SK-N-SH treated with all-trans-retinoic acid at 6 μM for 48 hours (cell line): ENCODE data around the gene HACD1.

Experiments
- ATAC-seq: fragments of 200-7000 bp; cut with Tn5 transposase; 3 replicates; pipeline ENCODE4 v1.9.1; 2020; ENCODE audit warnings: mild to moderate bottlenecking, moderate library complexity
- ARNTL ChIP-seq: fragments of 450-650 bp; formaldehyde crosslinking; IDR thresholded peaks from 2 replicates; pipeline ENCODE4 v1.5.0; 2020; ENCODE audit warnings: low read depth, mild to moderate bottlenecking, moderate library complexity, borderline replicate concordance
- BACH2 ChIP-seq: fragments of 250-450 bp; sonication (Bioruptor Pico); IDR thresholded peaks from 2 replicates; pipeline ENCODE4 v1.9.0; 2021; ENCODE audit warnings: mild to moderate bottlenecking, borderline replicate concordance
- CREB5 ChIP-seq: fragments of 250-450 bp; sonication (Bioruptor Pico); IDR thresholded peaks from 2 replicates; pipeline ENCODE4 v1.5.1; 2020; ENCODE audit warnings: low read depth, mild to moderate bottlenecking, moderate library complexity
- CSDC2 ChIP-seq: fragments of 250-450 bp; sonication (Bioruptor Pico); IDR thresholded peaks from 2 replicates; pipeline ENCODE4 v1.5.0; 2020; ENCODE audit warnings: mild to moderate bottlenecking, moderate library complexity
- CSRNP3 ChIP-seq: fragments of 250-450 bp; sonication (Bioruptor Pico); IDR thresholded peaks from 2 replicates; pipeline ENCODE4 v1.5.1; 2021; ENCODE audit warnings: mild to moderate bottlenecking, moderate library complexity
- ESRRG ChIP-seq: fragments of 250-450 bp; sonication (Bioruptor Pico); IDR thresholded peaks from 2 replicates; pipeline ENCODE4 v1.6.1; 2021; ENCODE audit warnings: mild to moderate bottlenecking
- GLIS3 ChIP-seq: fragments of 250-450 bp; sonication (Bioruptor Pico); IDR thresholded peaks from 2 replicates; pipeline ENCODE4 v1.5.0; 2020; ENCODE audit warnings: mild to moderate bottlenecking, moderate library complexity
- OSR1 ChIP-seq: fragments of 250-450 bp; sonication (Bioruptor Pico); IDR thresholded peaks from 2 replicates; pipeline ENCODE4 v1.8.0; 2022; ENCODE audit warnings: moderate library complexity, mild to moderate bottlenecking, inconsistent platforms
- PATZ1 ChIP-seq: fragments of 250-450 bp; sonication (Bioruptor Pico); IDR thresholded peaks from 2 replicates; pipeline ENCODE4 v1.8.0; 2020; ENCODE audit warnings: mild to moderate bottlenecking, moderate library complexity, borderline replicate concordance
- PPARA ChIP-seq: fragments of 250-450 bp; sonication (Bioruptor Pico); IDR thresholded peaks from 2 replicates; pipeline ENCODE4 v1.5.0; 2020; ENCODE audit warnings: mild to moderate bottlenecking, borderline replicate concordance
- RARB ChIP-seq: fragments of 250-450 bp; sonication (Bioruptor Pico); IDR thresholded peaks from 2 replicates; pipeline ENCODE4 v1.8.0; 2021; ENCODE audit warnings: mild to moderate bottlenecking, moderate library complexity
- TCF4 ChIP-seq: fragments of 250-450 bp; sonication (Bioruptor Pico); IDR thresholded peaks from 2 replicates; pipeline ENCODE4 v1.8.0; 2021; ENCODE audit warnings: mild to moderate bottlenecking, moderate library complexity, borderline replicate concordance
- TOX ChIP-seq: fragments of 250-450 bp; sonication (Bioruptor Pico); IDR thresholded peaks from 2 replicates; pipeline ENCODE4 v1.8.0; 2021; ENCODE audit warnings: mild to moderate bottlenecking, moderate library complexity, borderline replicate concordance
- TSHZ2 ChIP-seq: fragments of 250-450 bp; sonication (Bioruptor Pico); IDR thresholded peaks from 2 replicates; pipeline ENCODE4 v1.5.0; 2020; ENCODE audit warnings: mild to moderate bottlenecking, moderate library complexity
- ZC3H10 ChIP-seq: fragments of 250-450 bp; sonication (Bioruptor Pico); IDR thresholded peaks from 2 replicates; pipeline ENCODE4 v1.5.1; 2021; ENCODE audit warnings: mild to moderate bottlenecking, moderate library complexity
- ZFP3 ChIP-seq: fragments of 250-450 bp; sonication (Bioruptor Pico); IDR thresholded peaks from 2 replicates; pipeline ENCODE4 v1.5.0; 2020; ENCODE audit warnings: mild to moderate bottlenecking, moderate library complexity
- ZFP30 ChIP-seq: fragments of 450-650 bp; formaldehyde crosslinking; IDR thresholded peaks from 2 replicates; pipeline ENCODE4 v1.5.0; 2022; ENCODE audit warnings: mild to moderate bottlenecking, moderate library complexity
- ZNF565 ChIP-seq: fragments of 450-650 bp; formaldehyde crosslinking; conservative IDR thresholded peaks from 2 replicates; pipeline ENCODE4 v1.5.0; 2020; ENCODE audit warnings: low read depth, mild to moderate bottlenecking, moderate library complexity
- ZNF70 ChIP-seq: fragments of 450-650 bp; formaldehyde crosslinking; IDR thresholded peaks from 2 replicates; pipeline ENCODE4 v1.5.0; 2020; ENCODE audit warnings: mild to moderate bottlenecking, moderate library complexity
- ZNF8 ChIP-seq: fragments of 450-650 bp; formaldehyde crosslinking; IDR thresholded peaks from 2 replicates; pipeline ENCODE4 v1.5.0; 2020; ENCODE audit warnings: mild to moderate bottlenecking, moderate library complexity

HACD1 gene

GRCh38 chr10:17609523-17610079 lies 7.6 kb downstream of the HACD1 start:
- ATAC-seq = no peak
- no peak for TF ChIP-seq TSHZ2 (CRISPR knock-in tag)
- TF ChIP-seq PATZ1 = no peak
- TF ChIP-seq, all 23 proteins: peak for 0

GRCh38 chr10:17607603-17608332 lies 9.4 kb downstream of the HACD1 start:
- TF ChIP-seq PATZ1 (no peak), ZNF70 (CRISPR knock-in tag) (no peak), ZNF565 (CRISPR knock-in tag) (no peak), CSDC2 (CRISPR knock-in tag) (no peak), GLIS3 (CRISPR knock-in tag) (no peak), TOX (CRISPR knock-in tag) (no peak), CREB5 (CRISPR knock-in tag) (no peak), PPARA (CRISPR knock-in tag) (no peak), TSHZ2 (CRISPR knock-in tag) (no peak), ZFP3 (CRISPR knock-in tag) (no peak), TCF4 (CRISPR knock-in tag) (no peak), ZC3H10 (CRISPR knock-in tag) (no peak), ARNTL (CRISPR knock-in tag) (no peak), ZFP30 (no peak), OSR1 (CRISPR knock-in tag) (no peak), RARB (CRISPR knock-in tag) (no peak), ESRRG (CRISPR knock-in tag) (no peak), BACH2 (CRISPR knock-in tag) (no peak), ZNF8 (no peak), CSRNP3 (no peak)
- peak; percentile 95 for ATAC-seq
